ENCODE measurements around the gene CLN6. TPM values are rescaled to one million over a fixed set of nuclear protein-coding genes. Genes with fewer than 3 reads are reported as not detected.

The CLN6 gene
- total and polyA plus RNA-seq, 2 of the 4 experiments (the other 2 are of a cell fraction) = 6.5 to 31.9 TPM

DNA sequence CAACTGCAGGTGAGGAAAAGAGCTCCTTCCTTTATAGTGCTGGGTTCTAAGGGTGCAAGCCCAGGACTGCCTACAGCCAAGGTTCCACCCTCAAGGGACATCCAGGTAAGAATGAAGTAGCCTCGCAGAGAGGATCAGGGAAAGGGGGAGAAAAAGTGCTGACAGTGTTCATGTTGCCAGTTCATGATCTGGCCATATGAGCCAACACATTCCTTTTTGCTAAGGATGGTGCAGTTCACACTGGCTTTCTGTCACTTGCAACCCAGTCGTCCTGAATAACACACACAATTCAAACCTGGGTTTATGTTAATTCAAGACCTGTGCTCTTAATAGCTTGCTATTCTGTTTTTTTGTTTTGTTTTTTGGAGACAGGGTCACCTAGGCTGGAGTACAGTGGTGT, 9.0 kb downstream of the CLN6 start:
- Histone ChIP-seq H4K20me1 (ENCODE audit: insufficient read depth, low read length) (peaks cover 20% of the 10 kb centered on the region), H3K4me1 (ENCODE audit: control insufficient read depth, insufficient read depth, low read length) (no peaks in the 10 kb centered on the region), H2AFZ (replicated peaks; ENCODE audit: low read length, poor library complexity) (no peak overlapping the region), H2BK15ac (ENCODE audit: low read depth, low read length) (no peak overlapping the region), H4K8ac (ENCODE audit: low read depth in 2 of 2, low read length in 2 of 2) (no peak overlapping the region), H3K79me1 (ENCODE audit: low read depth in 1 of 2, low read length in 2 of 2) (peaks cover 46 to 66% of the 10 kb centered on the region in 2 experiments), H4K91ac (ENCODE audit: insufficient read depth, low read depth, low read length) (no peak overlapping the region), H3K14ac (replicated peaks; ENCODE audit: low read depth, low read length) (no peak overlapping the region), H2BK120ac (ENCODE audit: low read depth, low read length) (no peak overlapping the region), H2AK9ac (replicated peaks; ENCODE audit: low read depth, low read length, poor library complexity) (peak overlapping the region; percentile 63), H3K56ac (ENCODE audit: extremely low read depth, insufficient read depth, low read length) (no peak overlapping the region), H3K18ac (ENCODE audit: low read depth, low read length) (no peak overlapping the region), H3K23ac (ENCODE audit: low read depth, low read length) (no peak overlapping the region), H3K4me2 (ENCODE audit: low read depth, low read length) (no peak overlapping the region), H3K4me3 (ENCODE audit: insufficient read depth, low read depth, low read length) (no peak overlapping the region), H3K27me3 (ENCODE audit: control insufficient read depth, insufficient read depth, low read length) (no peaks in the 10 kb centered on the region), H3K9me1 (ENCODE audit: insufficient read depth, low read length) (peaks cover 19% of the 10 kb centered on the region; the same call in 1 of the 2 replicates), H2BK20ac (ENCODE audit: low read depth, low read length) (no peak overlapping the region), H3K27ac (ENCODE audit: insufficient read depth, low read length) (no peak overlapping the region), H3K9me3 (ENCODE audit: control insufficient read depth, insufficient read depth, low read length) (no peaks in the 10 kb centered on the region), H2AK5ac (ENCODE audit: low read depth, low read length) (no peak overlapping the region), H3K4ac (ENCODE audit: low read depth, low read length) (no peak overlapping the region), H3K9ac (ENCODE audit: low read depth, low read length) (no peak overlapping the region), H3K36me3 (ENCODE audit: control insufficient read depth, insufficient read depth, low read length) (no peaks in the 10 kb centered on the region; the same call in 1 of the 2 replicates), H4K5ac (ENCODE audit: low read depth, low read length) (no peak overlapping the region), H2BK5ac (ENCODE audit: low read depth, low read length, poor library complexity, severe bottlenecking) (no peak overlapping the region)
- CTCF ChIA-PET = no interaction called here
- intact Hi-C loops (cut with micrococcal nuclease) (no loop called here), in situ Hi-C loops (cut with MboI; ENCODE audit: low sequenced_read_pairs) (no loop called here), dilution Hi-C loops (cut with HindIII; ENCODE audit: low sequenced_read_pairs, unreplicated experiment) (no loop called here)
- no peak for ATAC-seq (ENCODE audit: low read depth)
- no peak for DNase-seq
- POLR2A ChIA-PET (ENCODE audit: unreplicated experiment) = no interaction called here
- no CpG with 5 or more reads among the region's 2 CpGs for WGBS, 2 experiments (ENCODE audit: extremely low coverage in 2 of 2, insufficient read length in 1 of 2)
- no TSS peak for BruUV-seq (replicated peaks)
- no peak for TF ChIP-seq POLR2A (IDR thresholded peaks at IDR 0.05; ENCODE audit: low read depth, low read length)
- TF ChIP-seq BHLHE40 (IDR thresholded peaks at IDR 0.05; ENCODE audit: low read depth, low read length) = no peak
- TF ChIP-seq MAFK (IDR thresholded peaks at IDR 0.05; ENCODE audit: low read depth, low read length) = 0 out of 2 replicates have a peak, but pooled peaks have one; percentile 7
